ENCODE data around the gene RASGRF2. TPM values are rescaled to one million over a fixed set of nuclear protein-coding genes. Genes with fewer than 3 reads are reported as not detected.

The RASGRF2 gene
- total and polyA plus RNA-seq, 2 of the 13 experiments (the other 11 are each of a cell fraction or from before 2014, with no cell fraction given), result 23.6 to 29.0 TPM

- TF ChIP-seq FOXK1 (CRISPR knock-in tag; IDR thresholded peaks at IDR 0.05; ENCODE audit: borderline replicate concordance, low read depth), result no peak
- TF ChIP-seq, protein P1, sequence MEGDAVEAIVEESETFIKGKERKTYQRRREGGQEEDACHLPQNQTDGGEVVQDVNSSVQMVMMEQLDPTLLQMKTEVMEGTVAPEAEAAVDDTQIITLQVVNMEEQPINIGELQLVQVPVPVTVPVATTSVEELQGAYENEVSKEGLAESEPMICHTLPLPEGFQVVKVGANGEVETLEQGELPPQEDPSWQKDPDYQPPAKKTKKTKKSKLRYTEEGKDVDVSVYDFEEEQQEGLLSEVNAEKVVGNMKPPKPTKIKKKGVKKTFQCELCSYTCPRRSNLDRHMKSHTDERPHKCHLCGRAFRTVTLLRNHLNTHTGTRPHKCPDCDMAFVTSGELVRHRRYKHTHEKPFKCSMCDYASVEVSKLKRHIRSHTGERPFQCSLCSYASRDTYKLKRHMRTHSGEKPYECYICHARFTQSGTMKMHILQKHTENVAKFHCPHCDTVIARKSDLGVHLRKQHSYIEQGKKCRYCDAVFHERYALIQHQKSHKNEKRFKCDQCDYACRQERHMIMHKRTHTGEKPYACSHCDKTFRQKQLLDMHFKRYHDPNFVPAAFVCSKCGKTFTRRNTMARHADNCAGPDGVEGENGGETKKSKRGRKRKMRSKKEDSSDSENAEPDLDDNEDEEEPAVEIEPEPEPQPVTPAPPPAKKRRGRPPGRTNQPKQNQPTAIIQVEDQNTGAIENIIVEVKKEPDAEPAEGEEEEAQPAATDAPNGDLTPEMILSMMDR (CRISPR knock-in tag; IDR thresholded peaks at IDR 0.05), result no peak
- no peak for TF ChIP-seq BORCS8-MEF2B (CRISPR knock-in tag; IDR thresholded peaks at IDR 0.05)
- no peak for TF ChIP-seq ZNF501 (CRISPR knock-in tag; IDR thresholded peaks at IDR 0.05)
Observed at GRCh38 chr5:80956272-80956671, 3.9 kb upstream of the RASGRF2 start (continued).

GRCh38 chr5:80957031-80957761 is 3.0 kb upstream of the RASGRF2 start:
- intact Hi-C loops (cut with micrococcal nuclease; ENCODE audit: unreplicated experiment), result no loop called here
- Histone ChIP-seq H3K4me1 (ENCODE audit: insufficient read depth, low read length) (peaks cover 27% of the 10 kb centered on the region), H2AFZ (ENCODE audit: low read length) (no peak overlapping the region), H3K9ac (ENCODE audit: insufficient read depth, low read depth, low read length) (no peak overlapping the region), H3K4me2 (ENCODE audit: low read depth, low read length) (0 out of 2 replicates have a peak overlapping the region, but pooled peaks have one; percentile 1), H3K9me3 (ENCODE audit: low read length) (no peaks in the 10 kb centered on the region), H3K79me2 (ENCODE audit: insufficient read depth, low read length) (peaks cover 17% of the 10 kb centered on the region), H3K27me3 (ENCODE audit: control insufficient read depth in 1 of 2, insufficient read depth in 2 of 2, low read length in 2 of 2) (peaks cover 0 to 3% of the 10 kb centered on the region in 2 experiments; a peak in 1 of 5 replicates), H3K36me3 (replicated peaks in 1 of 2; ENCODE audit: control insufficient read depth in 1 of 2, insufficient read depth in 2 of 2, low read length in 2 of 2) (no peaks in the 10 kb centered on the region), H3K27ac (ENCODE audit: extremely low read length, insufficient read depth, low read length) (no peak overlapping the region), H4K20me1 (ENCODE audit: insufficient read depth, low read length) (no peaks in the 10 kb centered on the region), H3K4me3 (replicated peaks in 1 of 3; ENCODE audit: insufficient read depth in 1 of 3, low read depth in 2 of 3, low read length in 3 of 3) (no peak overlapping the region)
- WGBS (ENCODE audit: low lambda C conversion rate), result 45% methylated on average over 6 of the region's 6 CpGs
- DNase-seq (ENCODE audit: low spot score) (peak; percentile 90), FAIRE-seq (no peak), ATAC-seq (no peak)
- in situ Hi-C loops (cut with HindIII; ENCODE audit: extremely low pct_ligation_motif_present, low pct_unique_long_range_greater_than_20kb), result no loop called here
- ChIA-PET POLR2A (no interaction called here), CTCF (ENCODE audit: low intra/inter-chr PET ratio, low total read pairs) (no interaction called here)
- no TSS peak for BruUV-seq (replicated peaks)
- TF ChIP-seq CREM (IDR thresholded peaks at IDR 0.05) (0 out of 2 replicates have a peak, but pooled peaks have one; percentile 15), CREM (CRISPR knock-in tag; IDR thresholded peaks at IDR 0.05) (no peak), ZNF770 (CRISPR knock-in tag; IDR thresholded peaks at IDR 0.05) (peak; percentile 55; the same call in 1 of the 2 replicates), THAP11 (CRISPR knock-in tag; IDR thresholded peaks at IDR 0.05) (no peak), ZGPAT (CRISPR knock-in tag; IDR thresholded peaks at IDR 0.05) (0 out of 2 replicates have a peak, but pooled peaks have one; percentile 28), CEBPG (CRISPR knock-in tag; IDR thresholded peaks at IDR 0.05) (0 out of 2 replicates have a peak, but pooled peaks have one; percentile 7), SOX5 (CRISPR knock-in tag; IDR thresholded peaks at IDR 0.05; ENCODE audit: borderline replicate concordance) (peak; percentile 85), ADNP (CRISPR knock-in tag; IDR thresholded peaks at IDR 0.05) (no peak), TCF7 (IDR thresholded peaks at IDR 0.05; ENCODE audit: low read depth) (0 out of 2 replicates have a peak, but pooled peaks have one; percentile 14), ZNF841 (CRISPR knock-in tag; IDR thresholded peaks at IDR 0.05; ENCODE audit: borderline replicate concordance) (no peak)
- TF ChIP-seq, protein P2, sequence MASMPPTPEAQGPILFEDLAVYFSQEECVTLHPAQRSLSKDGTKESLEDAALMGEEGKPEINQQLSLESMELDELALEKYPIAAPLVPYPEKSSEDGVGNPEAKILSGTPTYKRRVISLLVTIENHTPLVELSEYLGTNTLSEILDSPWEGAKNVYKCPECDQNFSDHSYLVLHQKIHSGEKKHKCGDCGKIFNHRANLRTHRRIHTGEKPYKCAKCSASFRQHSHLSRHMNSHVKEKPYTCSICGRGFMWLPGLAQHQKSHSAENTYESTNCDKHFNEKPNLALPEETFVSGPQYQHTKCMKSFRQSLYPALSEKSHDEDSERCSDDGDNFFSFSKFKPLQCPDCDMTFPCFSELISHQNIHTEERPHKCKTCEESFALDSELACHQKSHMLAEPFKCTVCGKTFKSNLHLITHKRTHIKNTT (CRISPR knock-in tag; IDR thresholded peaks at IDR 0.05), result no peak

Measured in HepG2 (cell line).